Calu3 (cell line): ENCODE measurements around the gene MROH7. TPM values are rescaled to one million over a fixed set of nuclear protein-coding genes. Genes with fewer than 3 reads are reported as not detected.

ENCODE experiments used
- BruUV-seq: library from RNA; stranded (reverse); fragments of 400-500 nt; replicated peaks from 2 replicates; lab custom pipeline; 2021; lab: Mats Ljungman, UMichigan
- CTCF ChIA-PET: fragments of 300-600 bp; sonication (Branson Sonifier 250); formaldehyde crosslinking; loops from one replicate; lab custom pipeline; 2022; ENCODE audit warnings: antibody characterized with exemption; lab: Charles Lee
- DNase-seq: peaks from one replicate; pipeline ENCODE4 v3.0.0; 2022
- H3K27ac Mint-ChIP-seq: one replicate; pipeline ENCODE4 v1.8.0; 2022; ENCODE audit warnings: mixed read lengths; ENCODE audit not compliant: unreplicated experiment
- H3K27me3 Mint-ChIP-seq: one replicate; pipeline ENCODE4 v1.8.0; 2022; ENCODE audit warnings: mixed read lengths; ENCODE audit not compliant: unreplicated experiment
- H3K36me3 Mint-ChIP-seq: one replicate; pipeline ENCODE4 v1.8.0; 2022; ENCODE audit warnings: mild to moderate bottlenecking, moderate library complexity, mixed read lengths; ENCODE audit not compliant: insufficient read depth, unreplicated experiment
- H3K4me1 Mint-ChIP-seq: one replicate; pipeline ENCODE4 v1.8.0; 2022; ENCODE audit warnings: mild to moderate bottlenecking, low read depth, mixed read lengths; ENCODE audit not compliant: unreplicated experiment
- H3K4me3 Mint-ChIP-seq: one replicate; pipeline ENCODE4 v1.8.0; 2022; ENCODE audit warnings: mild to moderate bottlenecking, low read depth, moderate library complexity, mixed read lengths; ENCODE audit not compliant: unreplicated experiment
- H3K9me3 Mint-ChIP-seq: one replicate; pipeline ENCODE4 v1.8.0; 2022; ENCODE audit warnings: low read depth, mixed read lengths; ENCODE audit not compliant: unreplicated experiment
- CTCF ChIP-seq: fragments of 200-600 bp; IDR thresholded peaks from one replicate; pipeline ENCODE4 v1.8.0; 2022; ENCODE audit warnings: antibody characterized with exemption; ENCODE audit not compliant: unreplicated experiment
- intact Hi-C: fragments of 100-400 bp; cut with micrococcal nuclease; formaldehyde crosslinking; loops from one replicate; pipeline ENCODE4 v1.10.0; 2022; ENCODE audit not compliant: unreplicated experiment
- total RNA-seq: library from RNA; stranded (reverse); gene quantifications from 2 replicates; pipeline ENCODE4 v1.2.3, GENCODE V29; 2022

Gene MROH7
- total RNA-seq, 1 experiment from 2014 or later, result 0.71 TPM

DNA sequence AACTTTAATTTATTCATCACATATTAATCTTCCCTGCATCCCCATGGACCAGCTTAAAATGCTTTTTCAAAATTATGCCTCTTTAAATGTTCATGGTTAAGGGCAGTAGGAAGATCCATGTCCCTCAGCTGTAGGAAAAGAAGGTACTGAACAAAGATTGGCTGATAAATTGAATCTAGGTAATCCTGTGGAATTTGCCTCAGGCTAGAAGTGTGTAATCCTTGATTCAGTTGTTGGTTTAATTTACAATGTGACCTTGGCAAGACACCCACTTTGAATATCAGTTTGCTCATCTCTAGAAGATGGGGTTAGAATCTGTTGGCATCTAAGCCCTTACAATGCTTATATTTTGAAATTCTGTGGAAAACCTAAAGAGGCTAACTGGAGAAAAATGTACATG is 80.1 kb downstream of the MROH7 start:
- no peak for TF ChIP-seq CTCF
- no peak for DNase-seq
- Mint-ChIP-seq H3K36me3 (peaks cover 18% of the 10 kb centered on the region), H3K9me3 (no peaks in the 10 kb centered on the region), H3K27me3 (no peaks in the 10 kb centered on the region), H3K4me3 (no peak overlapping the region), H3K4me1 (peaks cover 2% of the 10 kb centered on the region), H3K27ac (no peak overlapping the region)
- no TSS peak for BruUV-seq
- intact Hi-C loops, result no loop called here
- CTCF ChIA-PET, result no interaction called here

DNA sequence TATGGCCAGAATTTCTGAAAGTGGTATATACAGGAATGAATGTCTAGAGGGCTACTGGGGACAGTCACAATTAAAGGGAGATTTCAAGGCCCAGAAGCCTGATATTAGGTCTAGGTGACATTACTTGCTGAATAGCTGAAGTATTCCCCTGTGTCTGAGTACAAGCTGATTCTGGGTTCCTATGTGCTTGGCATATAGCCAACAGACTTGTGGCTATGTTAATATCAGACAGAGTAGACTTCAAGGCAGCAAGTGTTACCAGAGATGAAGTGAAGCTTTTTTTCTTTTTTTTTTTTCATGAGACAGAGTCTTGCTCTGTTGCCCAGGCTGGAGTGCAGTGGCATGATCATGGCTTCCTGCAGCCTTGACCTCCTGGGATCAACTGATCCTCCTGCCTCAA is 82.4 kb downstream of the MROH7 start:
- no TSS peak for BruUV-seq
- intact Hi-C loops, result no loop called here
- CTCF ChIA-PET, result interaction anchor here (0.7 kb wide), 1 partner anchor 73 kb away, joined by 3 read pairs; no protein-coding TSS in a partner anchor
- DNase-seq, result no peak
- Mint-ChIP-seq H3K36me3 (peaks cover 20% of the 10 kb centered on the region), H3K27me3 (no peaks in the 10 kb centered on the region), H3K4me3 (no peak overlapping the region), H3K9me3 (no peaks in the 10 kb centered on the region), H3K4me1 (no peaks in the 10 kb centered on the region), H3K27ac (no peak overlapping the region)
- TF ChIP-seq CTCF, result no peak

DNA sequence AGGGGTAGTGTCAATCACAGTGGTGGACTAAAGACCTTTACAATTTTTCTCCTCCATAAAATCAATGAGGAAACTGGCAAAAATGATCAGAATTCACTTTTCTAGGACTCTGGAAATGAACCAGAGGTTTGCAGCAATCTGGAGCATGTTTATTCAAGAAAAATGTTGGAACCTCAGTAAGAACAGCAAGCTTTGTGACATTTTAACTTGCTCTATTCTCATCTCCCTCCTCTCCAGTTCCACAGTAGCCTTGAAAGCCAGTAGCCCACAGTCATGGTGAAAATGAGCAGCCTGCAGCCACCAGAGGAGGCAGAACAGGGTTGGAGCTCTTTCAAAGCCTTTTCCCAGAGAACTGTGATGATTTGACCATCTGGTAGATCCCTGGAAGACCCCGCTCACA is 83.2 kb downstream of the MROH7 start:
- no peaks in the 10 kb centered on the region for H3K4me1 Mint-ChIP-seq
- CTCF ChIA-PET, result no interaction called here
- no peak for TF ChIP-seq CTCF
- H3K36me3 Mint-ChIP-seq, result peaks cover 20% of the 10 kb centered on the region
- H3K9me3 Mint-ChIP-seq, result no peaks in the 10 kb centered on the region
- BruUV-seq, result no TSS peak
- H3K27ac Mint-ChIP-seq, result no peak overlapping the region
- DNase-seq, result no peak
- H3K4me3 Mint-ChIP-seq, result no peak overlapping the region
- no peaks in the 10 kb centered on the region for H3K27me3 Mint-ChIP-seq
- intact Hi-C loops, result no loop called here

- Mint-ChIP-seq H3K4me3 (no peak overlapping the region), H3K9me3 (no peaks in the 10 kb centered on the region), H3K36me3 (peaks cover 39% of the 10 kb centered on the region), H3K4me1 (no peaks in the 10 kb centered on the region), H3K27ac (no peak overlapping the region), H3K27me3 (no peaks in the 10 kb centered on the region)
- no peak for DNase-seq
- intact Hi-C loops, result no loop called here
- TF ChIP-seq CTCF, result no peak
- CTCF ChIA-PET, result no interaction called here
- no TSS peak for BruUV-seq
Observed at GRCh38 chr1:54728027-54728426, 86.4 kb downstream of the MROH7 start.

DNA sequence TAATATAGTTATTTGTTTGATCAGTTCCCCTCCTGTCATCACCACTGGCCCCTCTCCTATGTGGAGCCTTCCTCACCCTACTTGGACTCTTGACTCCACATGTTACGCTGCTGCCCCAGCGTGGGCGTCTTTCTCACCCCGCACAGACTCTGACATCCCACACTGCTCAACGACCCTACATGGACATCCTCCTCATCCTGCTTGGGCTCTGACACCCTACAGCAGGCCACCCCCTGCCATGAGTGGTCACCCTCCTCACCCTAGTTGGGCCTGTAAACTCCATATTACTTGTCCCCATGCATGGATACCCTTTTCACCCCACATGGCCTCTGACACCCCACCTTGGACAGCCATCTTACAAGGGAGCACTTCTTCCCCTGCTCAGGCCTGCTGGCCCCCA is 95.1 kb downstream of the MROH7 start:
- Mint-ChIP-seq H3K4me1 (no peaks in the 10 kb centered on the region), H3K27ac (no peak overlapping the region), H3K4me3 (no peak overlapping the region), H3K9me3 (no peaks in the 10 kb centered on the region), H3K36me3 (peaks cover 21% of the 10 kb centered on the region), H3K27me3 (no peaks in the 10 kb centered on the region)
- TF ChIP-seq CTCF, result no peak
- CTCF ChIA-PET, result no interaction called here
- intact Hi-C loops, result no loop called here
- BruUV-seq, result no TSS peak
- DNase-seq, result no peak
